Body of pancreas (tissue), 4 donors: ENCODE measurements around the gene HIF3A.

Experiments used
- POLR2A ChIP-seq, 3 donors: fragments of 450-650 bp; IDR thresholded peaks; one replicate each; pipeline ENCODE4 v1.6.1; 2016; ENCODE audit warnings: antibody characterized with exemption in 3 of 3, mild to moderate bottlenecking in 2 of 3
- TF ChIP-seq, protein P1 (sequence below), 7 experiments: fragments of 450-650 bp in 4 of 7; fragments of 200-600 bp in 3 of 7; sonication (generic) in 3 of 7; IDR thresholded peaks; one replicate each; pipeline ENCODE4 v1.5.1; 2016 to 2019; ENCODE audit warnings: antibody characterized with exemption in 7 of 7

DNA sequence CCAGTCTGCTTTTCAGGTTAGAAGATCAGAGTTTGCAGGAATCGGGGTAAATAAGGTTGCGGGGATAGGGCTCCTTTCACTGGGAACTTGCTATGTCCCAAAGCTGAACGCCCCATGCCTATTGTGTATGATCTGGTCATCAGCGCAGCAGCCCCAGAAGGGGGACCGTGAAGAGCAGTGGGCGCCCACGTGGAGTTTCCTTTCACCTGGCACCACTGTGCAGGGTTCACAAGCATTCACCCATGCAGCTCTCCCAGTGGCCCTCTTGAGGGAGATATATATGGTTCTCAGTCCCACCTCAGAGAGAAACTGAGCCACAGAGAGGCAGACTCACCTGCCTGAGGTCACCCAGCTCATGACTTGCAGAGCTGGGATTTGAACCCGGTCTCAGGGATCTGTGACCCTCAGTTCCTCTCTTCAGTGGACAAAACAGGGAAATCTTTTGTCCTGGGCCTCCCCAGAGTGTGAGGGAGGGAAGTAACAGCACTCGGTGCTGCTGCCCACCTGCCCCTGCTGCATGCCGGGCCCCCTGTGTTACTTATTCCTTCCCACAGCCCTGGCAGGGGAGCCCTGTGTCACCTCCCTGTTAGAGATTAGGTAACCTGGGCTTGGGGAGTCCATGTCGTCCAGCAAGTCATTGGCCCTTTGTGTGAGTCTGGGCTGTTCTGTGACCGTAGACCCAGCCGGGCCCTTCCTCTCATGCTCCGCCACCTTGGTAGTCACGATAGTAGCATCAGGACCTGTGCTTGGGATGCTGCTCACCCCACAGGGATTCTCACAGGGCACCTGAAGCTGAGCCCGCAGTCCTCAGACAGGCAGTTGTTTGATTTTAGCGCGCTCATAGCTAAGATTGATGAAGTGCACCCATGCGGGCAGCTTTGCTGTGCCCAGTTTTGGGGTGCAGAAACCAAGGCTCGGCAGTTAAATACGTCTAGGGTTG is 78.0 kb downstream of the HIF3A start:
- TF ChIP-seq, protein P1, sequence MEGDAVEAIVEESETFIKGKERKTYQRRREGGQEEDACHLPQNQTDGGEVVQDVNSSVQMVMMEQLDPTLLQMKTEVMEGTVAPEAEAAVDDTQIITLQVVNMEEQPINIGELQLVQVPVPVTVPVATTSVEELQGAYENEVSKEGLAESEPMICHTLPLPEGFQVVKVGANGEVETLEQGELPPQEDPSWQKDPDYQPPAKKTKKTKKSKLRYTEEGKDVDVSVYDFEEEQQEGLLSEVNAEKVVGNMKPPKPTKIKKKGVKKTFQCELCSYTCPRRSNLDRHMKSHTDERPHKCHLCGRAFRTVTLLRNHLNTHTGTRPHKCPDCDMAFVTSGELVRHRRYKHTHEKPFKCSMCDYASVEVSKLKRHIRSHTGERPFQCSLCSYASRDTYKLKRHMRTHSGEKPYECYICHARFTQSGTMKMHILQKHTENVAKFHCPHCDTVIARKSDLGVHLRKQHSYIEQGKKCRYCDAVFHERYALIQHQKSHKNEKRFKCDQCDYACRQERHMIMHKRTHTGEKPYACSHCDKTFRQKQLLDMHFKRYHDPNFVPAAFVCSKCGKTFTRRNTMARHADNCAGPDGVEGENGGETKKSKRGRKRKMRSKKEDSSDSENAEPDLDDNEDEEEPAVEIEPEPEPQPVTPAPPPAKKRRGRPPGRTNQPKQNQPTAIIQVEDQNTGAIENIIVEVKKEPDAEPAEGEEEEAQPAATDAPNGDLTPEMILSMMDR (IDR thresholded peaks at IDR 0.05), result no peak
- no peak for TF ChIP-seq POLR2A (IDR thresholded peaks at IDR 0.05)
